Endodermal cell (in vitro differentiated cells): ENCODE measurements around the gene SMIM12. TPM values are rescaled to one million over a fixed set of nuclear protein-coding genes. Genes with fewer than 3 reads are reported as not detected.

Experiments used
- DNase-seq: peaks from one replicate; pipeline ENCODE4 v3.0.0-alpha.2; 2017
- H3K27ac ChIP-seq: 2 replicates; pipeline ENCODE4 v1.5.1; 2013; ENCODE audit warnings: mild to moderate bottlenecking, low read depth, low read length, moderate library complexity
- H3K27me3 ChIP-seq: 2 replicates; pipeline ENCODE4 v1.6.1; 2013; ENCODE audit warnings: mild to moderate bottlenecking, low read length, moderate library complexity; ENCODE audit not compliant: insufficient read depth, control insufficient read depth, poor library complexity, severe bottlenecking
- H3K36me3 ChIP-seq: 2 replicates; pipeline ENCODE4 v1.7.0; 2013; ENCODE audit warnings: mild to moderate bottlenecking, low read length, moderate library complexity; ENCODE audit not compliant: control insufficient read depth, insufficient read depth
- H3K4me1 ChIP-seq: one replicate; pipeline ENCODE4 v1.7.0; 2013; ENCODE audit warnings: low read length; ENCODE audit not compliant: control insufficient read depth, insufficient read depth
- H3K4me3 ChIP-seq: 2 replicates; pipeline ENCODE4 v1.5.1; 2013; ENCODE audit warnings: mild to moderate bottlenecking, low read length, moderate library complexity
- H3K9ac ChIP-seq: 2 replicates; pipeline ENCODE4 v1.6.1; 2013; ENCODE audit warnings: mild to moderate bottlenecking, low read length, moderate library complexity; ENCODE audit not compliant: poor library complexity, severe bottlenecking; ENCODE audit errors: extremely low read depth
- H3K9me3 ChIP-seq: 2 replicates; pipeline ENCODE4 v1.6.1; 2013; ENCODE audit warnings: mild to moderate bottlenecking, low read length, moderate library complexity; ENCODE audit not compliant: control insufficient read depth
- H3K27ac Mint-ChIP-seq: 2 replicates; pipeline ENCODE4 v1.8.0; 2020; ENCODE audit warnings: mixed read lengths
- H3K27me3 Mint-ChIP-seq: 2 replicates; pipeline ENCODE4 v1.8.0; 2021; ENCODE audit warnings: mild to moderate bottlenecking, mixed read lengths; ENCODE audit not compliant: insufficient read depth
- H3K36me3 Mint-ChIP-seq: 2 replicates; pipeline ENCODE4 v1.8.0; 2020; ENCODE audit warnings: low read depth, mixed read lengths
- H3K4me1 Mint-ChIP-seq: 2 replicates; pipeline ENCODE4 v1.8.0; 2020; ENCODE audit warnings: mixed read lengths
- H3K4me3 Mint-ChIP-seq: 2 replicates; pipeline ENCODE4 v1.8.0; 2020; ENCODE audit warnings: mild to moderate bottlenecking, moderate library complexity, mixed read lengths
- H3K9me3 Mint-ChIP-seq: 2 replicates; pipeline ENCODE4 v1.8.0; 2020; ENCODE audit warnings: mild to moderate bottlenecking, mixed read lengths
- WGBS, 2 experiments: methylation state at CpG; one replicate each; pipeline versions ENCODE4 v1.1.5 to v1.1.7; 2013; ENCODE audit warnings: missing lambda C conversion rate in 2 of 2, mixed read lengths in 1 of 2; ENCODE audit not compliant: insufficient coverage in 1 of 2, insufficient read length in 1 of 2; 5-methylcytosine and 5-hydroxymethylcytosine counted together
- total RNA-seq, 2 donors: library from RNA; stranded (reverse); fragmentation: NEBNext Ultra II Directional in 1 of 2; extraction: Animal tissue kit (Norgen Biotek cat#: 25700) in 1 of 2; gene quantifications; 2 replicates in 1 of 2; 3 replicates in 1 of 2; pipeline ENCODE4 v1.2.1, GENCODE V29; 2021
- TF ChIP-seq, protein P1 (sequence below): fragments of 200-600 bp; sonication (generic); conservative IDR thresholded peaks from 2 replicates; pipeline ENCODE4 v1.5.0; 2021; ENCODE audit warnings: antibody characterized with exemption, mild to moderate bottlenecking

Gene SMIM12
- total RNA-seq, 2 donors from 2014 or later, result 43.0 to 47.6 TPM

DNA sequence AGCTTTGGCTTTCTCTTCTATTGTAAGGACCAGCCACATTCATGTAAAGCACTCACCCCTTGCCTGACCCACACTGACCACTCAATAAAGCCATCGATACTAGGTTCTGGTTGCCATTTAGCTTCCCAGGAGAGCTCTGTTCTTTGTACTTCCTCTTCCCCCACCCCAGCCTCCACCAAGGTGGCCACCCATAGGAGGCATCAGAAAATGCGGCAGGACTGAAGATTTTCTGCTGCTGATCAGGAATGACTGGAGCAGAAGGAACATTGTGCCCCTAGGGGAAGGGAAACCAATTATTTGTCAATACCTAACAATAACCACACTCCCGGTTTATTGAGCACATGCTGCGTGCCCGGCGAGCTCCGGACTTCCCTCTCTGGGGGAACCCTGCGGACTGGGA is 5.2 kb upstream of the SMIM12 start:
- Mint-ChIP-seq H3K4me3 (peak overlapping the region; percentile 67), H3K27ac (no peak overlapping the region), H3K36me3 (no peaks in the 10 kb centered on the region), H3K9me3 (no peaks in the 10 kb centered on the region), H3K27me3 (peaks cover 52% of the 10 kb centered on the region), H3K4me1 (no peaks in the 10 kb centered on the region)
- Histone ChIP-seq H3K27ac (no peak overlapping the region), H3K4me3 (no peak overlapping the region), H3K4me1 (no peaks in the 10 kb centered on the region), H3K36me3 (no peaks in the 10 kb centered on the region), H3K9me3 (no peaks in the 10 kb centered on the region), H3K27me3 (peaks cover 49% of the 10 kb centered on the region), H3K9ac (no peak overlapping the region)
- DNase-seq, result no peak
- WGBS, 2 experiments, result 88 to 95% methylated on average over 3 to 8 of the region's 8 CpGs
- TF ChIP-seq, protein P1, sequence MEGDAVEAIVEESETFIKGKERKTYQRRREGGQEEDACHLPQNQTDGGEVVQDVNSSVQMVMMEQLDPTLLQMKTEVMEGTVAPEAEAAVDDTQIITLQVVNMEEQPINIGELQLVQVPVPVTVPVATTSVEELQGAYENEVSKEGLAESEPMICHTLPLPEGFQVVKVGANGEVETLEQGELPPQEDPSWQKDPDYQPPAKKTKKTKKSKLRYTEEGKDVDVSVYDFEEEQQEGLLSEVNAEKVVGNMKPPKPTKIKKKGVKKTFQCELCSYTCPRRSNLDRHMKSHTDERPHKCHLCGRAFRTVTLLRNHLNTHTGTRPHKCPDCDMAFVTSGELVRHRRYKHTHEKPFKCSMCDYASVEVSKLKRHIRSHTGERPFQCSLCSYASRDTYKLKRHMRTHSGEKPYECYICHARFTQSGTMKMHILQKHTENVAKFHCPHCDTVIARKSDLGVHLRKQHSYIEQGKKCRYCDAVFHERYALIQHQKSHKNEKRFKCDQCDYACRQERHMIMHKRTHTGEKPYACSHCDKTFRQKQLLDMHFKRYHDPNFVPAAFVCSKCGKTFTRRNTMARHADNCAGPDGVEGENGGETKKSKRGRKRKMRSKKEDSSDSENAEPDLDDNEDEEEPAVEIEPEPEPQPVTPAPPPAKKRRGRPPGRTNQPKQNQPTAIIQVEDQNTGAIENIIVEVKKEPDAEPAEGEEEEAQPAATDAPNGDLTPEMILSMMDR, result no peak

DNA sequence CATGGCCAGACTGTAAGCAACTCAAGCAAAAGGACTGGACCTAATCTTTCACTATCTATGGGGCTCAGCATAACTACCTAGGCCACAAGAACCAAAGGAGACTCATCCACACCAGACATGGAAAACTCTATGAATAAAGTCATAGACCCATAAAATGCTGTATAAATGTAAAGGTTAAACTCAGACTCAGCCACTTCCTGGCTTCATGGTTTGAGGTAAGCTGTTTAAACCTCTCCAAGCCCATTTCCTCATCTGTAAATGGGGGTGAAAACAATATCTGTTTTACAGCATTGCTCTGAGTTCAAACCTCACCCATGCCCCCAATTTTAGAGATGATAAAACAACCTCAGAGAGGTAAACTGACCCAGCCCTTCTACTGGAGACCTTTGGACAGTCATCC is 4.0 kb upstream of the SMIM12 start:
- H3K9me3 ChIP-seq, result no peaks in the 10 kb centered on the region
- peaks cover 6% of the 10 kb centered on the region for H3K4me1 Mint-ChIP-seq
- no peak overlapping the region for H3K27ac Mint-ChIP-seq

DNA sequence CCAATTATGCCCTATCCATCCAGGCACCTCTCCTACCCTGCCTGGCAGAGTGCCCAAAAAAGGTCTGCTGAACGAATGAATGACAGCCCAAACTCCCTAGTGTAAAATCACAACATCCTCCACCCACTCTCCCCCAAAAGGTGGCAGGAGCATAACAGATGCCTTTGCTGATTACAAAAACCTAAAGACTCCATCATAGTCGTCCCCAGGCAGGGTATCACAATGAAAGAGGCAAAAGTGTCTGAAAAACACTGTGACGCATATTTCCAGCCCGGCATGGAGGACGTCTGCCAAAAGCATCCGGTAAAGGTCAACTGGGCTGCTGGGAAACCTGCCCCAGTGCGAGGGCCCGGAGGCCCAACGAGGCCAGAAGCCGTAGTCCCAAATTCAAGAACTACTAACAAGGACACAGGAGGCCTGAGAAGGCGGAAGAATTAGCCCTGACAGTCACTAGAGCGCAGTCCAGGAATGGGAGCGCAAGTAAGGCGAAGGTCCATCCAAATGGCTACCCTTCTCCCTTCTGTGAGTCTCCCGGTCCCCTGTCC is 576 bp downstream of the SMIM12 start:
- Mint-ChIP-seq H3K4me1 (peaks cover 12% of the 10 kb centered on the region), H3K4me3 (peak overlapping the region; percentile 93), H3K27ac (peak overlapping the region; percentile 87), H3K9me3 (peaks cover 4% of the 10 kb centered on the region), H3K27me3 (peaks cover 24% of the 10 kb centered on the region), H3K36me3 (peaks cover 28% of the 10 kb centered on the region)
- H3K4me1 ChIP-seq, result no peaks in the 10 kb centered on the region
- DNase-seq, result no peak
- peak overlapping the region; percentile 68 for H3K9ac ChIP-seq
- WGBS, 2 experiments, result 1 to 2% methylated on average over 12 to 15 of the region's 15 CpGs
- TF ChIP-seq, protein P1, result no peak
- peak overlapping the region; percentile 98 for H3K4me3 ChIP-seq
- H3K27me3 ChIP-seq, result peaks cover 23% of the 10 kb centered on the region
- peaks cover 24% of the 10 kb centered on the region for H3K36me3 ChIP-seq
- H3K9me3 ChIP-seq, result peaks cover 9% of the 10 kb centered on the region
- H3K27ac ChIP-seq, result no peak overlapping the region

More for the DNA sequence above, 4.0 kb upstream of the SMIM12 start:
- H3K4me1 ChIP-seq, result no peaks in the 10 kb centered on the region
- Mint-ChIP-seq H3K4me3 (no peak overlapping the region), H3K9me3 (no peaks in the 10 kb centered on the region), H3K36me3 (no peaks in the 10 kb centered on the region), H3K27me3 (peaks cover 52% of the 10 kb centered on the region)
- H3K9ac ChIP-seq, result no peak overlapping the region
- no peak for DNase-seq
- H3K27ac ChIP-seq, result no peak overlapping the region
- peaks cover 49% of the 10 kb centered on the region for H3K27me3 ChIP-seq
- TF ChIP-seq, protein P1, result no peak
- H3K4me3 ChIP-seq, result no peak overlapping the region
- H3K36me3 ChIP-seq, result no peaks in the 10 kb centered on the region
